HPDE6-E6E7 (cell line): ENCODE results near the gene FBXW10B.
A peak's percentile ranks its signal among the peaks of the same experiment; 100 is the strongest.
"Not testable (repeated sequence)": the region's sequence is repeated elsewhere in the genome, so short reads cannot be mapped to it uniquely, and the experiment has no call there.

ENCODE experiments used
- DNase-seq: peaks from one replicate; pipeline ENCODE4 v3.0.0; 2011; ENCODE audit warnings: missing footprints; ENCODE audit errors: extremely low spot score

Gene FBXW10B

GRCh38 chr17:15619331-15620058 is at the start of gene FBXW10B:
FBXW10B (minus strand) TSS chr17:15619704; CDS start chr17:15619512, 192 bp downstream.
- not testable (repeated sequence) for DNase-seq

- DNase-seq, result no peak
Measured at GRCh38 chr17:15663691-15664090, 44.2 kb upstream of the FBXW10B start.

- no peak for DNase-seq
Measured at GRCh38 chr17:15663176-15663575, 43.7 kb upstream of the FBXW10B start.

GRCh38 chr17:15662681-15663080 is 43.2 kb upstream of the FBXW10B start:
- no peak for DNase-seq

- DNase-seq, result no peak
Measured at GRCh38 chr17:15660077-15660476, 40.6 kb upstream of the FBXW10B start.

GRCh38 chr17:15659663-15660062 is 40.2 kb upstream of the FBXW10B start:
- no peak for DNase-seq

GRCh38 chr17:15659236-15659635 is 39.7 kb upstream of the FBXW10B start:
- DNase-seq, result no peak

- no peak for DNase-seq
Measured at GRCh38 chr17:15658296-15658695, 38.8 kb upstream of the FBXW10B start.

- DNase-seq, result no peak
Measured at GRCh38 chr17:15657868-15658267, 38.4 kb upstream of the FBXW10B start.

GRCh38 chr17:15654886-15655561 is 35.5 kb upstream of the FBXW10B start:
- DNase-seq, result no peak

GRCh38 chr17:15654401-15654800 is 34.9 kb upstream of the FBXW10B start:
- not testable (repeated sequence) for DNase-seq

- no peak for DNase-seq
Measured at GRCh38 chr17:15652960-15653359, 33.5 kb upstream of the FBXW10B start.

- DNase-seq, result peak; percentile 91
Measured at GRCh38 chr17:15651583-15652110, 32.1 kb upstream of the FBXW10B start.

- no peak for DNase-seq
Measured at GRCh38 chr17:15650741-15651582, 31.5 kb upstream of the FBXW10B start.

- no peak for DNase-seq
Measured at GRCh38 chr17:15649861-15650421, 30.4 kb upstream of the FBXW10B start.

GRCh38 chr17:15648386-15648785 is 28.9 kb upstream of the FBXW10B start:
- no peak for DNase-seq

GRCh38 chr17:15645942-15646312 is 26.4 kb upstream of the FBXW10B start:
- not testable (repeated sequence) for DNase-seq

GRCh38 chr17:15645099-15645941 is 25.8 kb upstream of the FBXW10B start:
- DNase-seq, result not testable (repeated sequence)

- DNase-seq, result not testable (repeated sequence)
Measured at GRCh38 chr17:15642505-15643251, 23.2 kb upstream of the FBXW10B start.

GRCh38 chr17:15642014-15642413 is 22.5 kb upstream of the FBXW10B start:
- not testable (repeated sequence) for DNase-seq
